Measurements from ENCODE around the gene ZBTB34. TPM values are rescaled to one million over a fixed set of nuclear protein-coding genes. Genes with fewer than 3 reads are reported as not detected.

Gene ZBTB34
- total and polyA plus RNA-seq, 9 of the 15 experiments (the other 6 are each of a cell fraction or from before 2014, with no cell fraction given), result 2.7 to 15.6 (median 9.8) TPM

DNA sequence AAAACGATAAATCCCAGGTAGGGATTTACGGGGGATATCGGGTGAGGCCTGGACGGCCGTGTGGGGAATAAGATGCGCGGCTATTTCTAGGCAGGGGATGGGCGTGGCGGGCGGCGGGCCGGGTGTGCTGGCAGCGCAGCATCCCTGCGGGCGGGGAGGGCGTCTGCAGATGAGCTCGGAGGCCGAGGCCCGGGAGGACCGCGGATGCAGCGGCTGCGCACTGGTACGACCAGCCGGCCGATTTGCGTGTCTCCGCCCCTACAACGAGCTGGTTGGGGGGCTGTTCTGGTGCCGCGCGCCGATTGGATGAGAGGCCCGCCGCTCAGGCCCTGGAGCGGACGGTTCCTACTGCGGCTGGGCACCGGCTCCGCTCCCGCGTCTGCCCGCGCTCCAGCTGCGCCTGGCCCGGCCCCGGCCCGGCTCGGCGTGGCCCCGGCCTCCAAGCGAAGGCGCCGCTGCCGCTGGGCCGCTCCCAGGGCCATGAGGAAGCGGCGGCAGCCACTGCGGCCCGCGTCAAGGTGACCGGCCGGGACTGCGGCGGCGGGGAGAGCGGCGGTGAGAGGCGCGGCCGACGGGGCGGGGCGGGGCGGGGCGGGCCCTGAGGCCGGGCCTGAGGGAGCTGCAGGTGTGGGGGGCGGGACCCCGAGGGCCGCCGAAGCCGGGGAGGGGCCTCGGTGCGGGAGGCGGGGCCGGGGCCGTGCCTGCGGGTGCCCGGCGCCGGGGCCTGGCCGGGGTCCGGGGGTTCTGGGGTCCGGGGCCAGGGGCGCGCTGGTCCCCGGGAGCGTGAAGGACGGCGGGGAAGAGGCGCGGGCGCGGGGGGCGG lies 54.2 kb downstream of the ZBTB34 start, which contains the start of gene RALGPS1 (continued):
- TF ChIP-seq, protein P1, sequence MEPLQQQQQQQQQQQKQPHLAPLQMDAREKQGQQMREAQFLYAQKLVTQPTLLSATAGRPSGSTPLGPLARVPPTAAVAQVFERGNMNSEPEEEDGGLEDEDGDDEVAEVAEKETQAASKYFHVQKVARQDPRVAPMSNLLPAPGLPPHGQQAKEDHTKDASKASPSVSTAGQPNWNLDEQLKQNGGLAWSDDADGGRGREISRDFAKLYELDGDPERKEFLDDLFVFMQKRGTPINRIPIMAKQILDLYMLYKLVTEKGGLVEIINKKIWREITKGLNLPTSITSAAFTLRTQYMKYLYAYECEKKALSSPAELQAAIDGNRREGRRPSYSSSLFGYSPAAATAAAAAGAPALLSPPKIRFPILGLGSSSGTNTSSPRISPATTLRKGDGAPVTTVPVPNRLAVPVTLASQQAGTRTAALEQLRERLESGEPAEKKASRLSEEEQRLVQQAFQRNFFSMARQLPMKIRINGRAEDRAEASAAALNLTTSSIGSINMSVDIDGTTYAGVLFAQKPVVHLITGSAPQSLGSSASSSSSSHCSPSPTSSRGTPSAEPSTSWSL (CRISPR knock-in tag; IDR thresholded peaks at IDR 0.05; ENCODE audit: borderline replicate concordance), result no peak
- TF ChIP-seq BRF1 (IDR thresholded peaks at IDR 0.05; ENCODE audit: borderline replicate concordance, extremely low read depth, insufficient read length) (no peak), FUS (optimal IDR thresholded peaks at IDR 0.05; ENCODE audit: low read depth, low read length) (no peak), ZNF239 (CRISPR knock-in tag; IDR thresholded peaks at IDR 0.05) (no peak), PATZ1 (CRISPR knock-in tag; IDR thresholded peaks at IDR 0.05; ENCODE audit: borderline replicate concordance) (no peak), E2F6 (IDR thresholded peaks at IDR 0.05; ENCODE audit: borderline replicate concordance in 1 of 2, extremely low read depth in 1 of 2, insufficient read depth in 1 of 2, insufficient read length in 1 of 2, low read depth in 1 of 2, low read length in 1 of 2, poor library complexity in 1 of 2, severe bottlenecking in 1 of 2) (peak in 1 of 2 experiments; percentile 49), ZNF79 (CRISPR knock-in tag; IDR thresholded peaks at IDR 0.05; ENCODE audit: low read depth) (no peak), FOXM1 (IDR thresholded peaks at IDR 0.05; ENCODE audit: low read depth) (no peak), FOXM1 (CRISPR knock-in tag; IDR thresholded peaks at IDR 0.05; ENCODE audit: low read depth) (no peak), GATAD2B (IDR thresholded peaks at IDR 0.05; ENCODE audit: borderline replicate concordance) (peak; percentile 68; the same call in 1 of the 2 replicates), CREB1 (IDR thresholded peaks at IDR 0.05) (no peak), CREB1 (CRISPR knock-in tag; IDR thresholded peaks at IDR 0.05) (peak; percentile 72), ZNF384 (IDR thresholded peaks at IDR 0.05; ENCODE audit: low read depth, low read length) (no peak), JUNB (CRISPR knock-in tag; conservative IDR thresholded peaks at IDR 0.05) (no peak), ZFX (CRISPR knock-in tag; IDR thresholded peaks at IDR 0.05) (peak; percentile 26; the same call in 1 of the 2 replicates), THRAP3 (IDR thresholded peaks at IDR 0.05; ENCODE audit: borderline replicate concordance) (no peak), ZC3H8 (IDR thresholded peaks at IDR 0.05) (no peak), SMARCA5 (IDR thresholded peaks at IDR 0.05) (no peak)
- TF ChIP-seq, protein P2, sequence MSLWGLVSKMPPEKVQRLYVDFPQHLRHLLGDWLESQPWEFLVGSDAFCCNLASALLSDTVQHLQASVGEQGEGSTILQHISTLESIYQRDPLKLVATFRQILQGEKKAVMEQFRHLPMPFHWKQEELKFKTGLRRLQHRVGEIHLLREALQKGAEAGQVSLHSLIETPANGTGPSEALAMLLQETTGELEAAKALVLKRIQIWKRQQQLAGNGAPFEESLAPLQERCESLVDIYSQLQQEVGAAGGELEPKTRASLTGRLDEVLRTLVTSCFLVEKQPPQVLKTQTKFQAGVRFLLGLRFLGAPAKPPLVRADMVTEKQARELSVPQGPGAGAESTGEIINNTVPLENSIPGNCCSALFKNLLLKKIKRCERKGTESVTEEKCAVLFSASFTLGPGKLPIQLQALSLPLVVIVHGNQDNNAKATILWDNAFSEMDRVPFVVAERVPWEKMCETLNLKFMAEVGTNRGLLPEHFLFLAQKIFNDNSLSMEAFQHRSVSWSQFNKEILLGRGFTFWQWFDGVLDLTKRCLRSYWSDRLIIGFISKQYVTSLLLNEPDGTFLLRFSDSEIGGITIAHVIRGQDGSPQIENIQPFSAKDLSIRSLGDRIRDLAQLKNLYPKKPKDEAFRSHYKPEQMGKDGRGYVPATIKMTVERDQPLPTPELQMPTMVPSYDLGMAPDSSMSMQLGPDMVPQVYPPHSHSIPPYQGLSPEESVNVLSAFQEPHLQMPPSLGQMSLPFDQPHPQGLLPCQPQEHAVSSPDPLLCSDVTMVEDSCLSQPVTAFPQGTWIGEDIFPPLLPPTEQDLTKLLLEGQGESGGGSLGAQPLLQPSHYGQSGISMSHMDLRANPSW (CRISPR knock-in tag; IDR thresholded peaks at IDR 0.05), result 0 out of 2 replicates have a peak, but pooled peaks have one; percentile 54

All from K562 (cell line).